Fibroblast of mammary gland (primary cell): Measurements from ENCODE around the gene GPR25.
A peak's percentile ranks its signal among the peaks of the same experiment; 100 is the strongest.

Experiments used
- DNase-seq: peaks from one replicate; pipeline ENCODE4 v3.0.0-alpha.2; 2010; ENCODE audit warnings: low read depth
- H3K4me3 ChIP-seq: 2 replicates; pipeline ENCODE4 v1.5.1; 2011; ENCODE audit warnings: low read depth, mild to moderate bottlenecking, low read length, moderate library complexity; ENCODE audit not compliant: control insufficient read depth
- CTCF ChIP-seq: conservative IDR thresholded peaks from 2 replicates; pipeline ENCODE4 v1.5.1; 2011; ENCODE audit warnings: low read depth, low read length, inconsistent platforms; ENCODE audit not compliant: control insufficient read depth, insufficient read depth

GPR25 gene

GRCh38 chr1:200872446-200873115, at the start of gene GPR25:
Gene GPR25 (plus strand): TSS chr1:200872981. CDS start chr1:200873038, 57 bp downstream.
- DNase-seq: no peak
- no peak for TF ChIP-seq CTCF
- H3K4me3 ChIP-seq: no peak within 1 kb of the TSS

GRCh38 chr1:200831091-200831490, 41.7 kb upstream of the GPR25 start:
- no peak overlapping the region for H3K4me3 ChIP-seq
- no peak for DNase-seq
- TF ChIP-seq CTCF: no peak

GRCh38 chr1:200834383-200834782, 38.4 kb upstream of the GPR25 start:
- DNase-seq: no peak
- no peak for TF ChIP-seq CTCF
- H3K4me3 ChIP-seq: no peak overlapping the region

GRCh38 chr1:200836213-200836612, 36.6 kb upstream of the GPR25 start:
- H3K4me3 ChIP-seq: no peak overlapping the region
- no peak for TF ChIP-seq CTCF
- no peak for DNase-seq

- peak; percentile 62 for DNase-seq
- no peak overlapping the region for H3K4me3 ChIP-seq
- TF ChIP-seq CTCF: peak; percentile 39
Measured at GRCh38 chr1:200837931-200838571, 34.7 kb upstream of the GPR25 start.

- H3K4me3 ChIP-seq: no peak overlapping the region
- TF ChIP-seq CTCF: no peak
- peak; percentile 63 for DNase-seq
Measured at GRCh38 chr1:200838676-200839445, 33.9 kb upstream of the GPR25 start.
